HL-60 (cell line): ENCODE data around the gene HOXB8.
A peak's percentile ranks its signal among the peaks of the same experiment; 100 is the strongest.

ENCODE experiments used
- DNase-seq, 2 experiments: peaks; one replicate each; pipeline ENCODE4 v3.0.0-alpha.2; 2010 to 2020; ENCODE audit warnings: low read depth in 1 of 2, low spot score in 1 of 2
- H3K27ac ChIP-seq: fragments of 250-450 bp; sonication (Bioruptor Pico); replicated peaks from 2 replicates; pipeline ENCODE4 v1.5.1; 2020; ENCODE audit warnings: mild to moderate bottlenecking, moderate library complexity
- H3K27me3 ChIP-seq: fragments of 250-450 bp; sonication (Bioruptor Pico); 2 replicates; pipeline ENCODE4 v1.5.1; 2021; ENCODE audit warnings: mild to moderate bottlenecking, moderate library complexity; ENCODE audit not compliant: insufficient read depth, poor library complexity, severe bottlenecking
- H3K4me3 ChIP-seq: replicated peaks from 2 replicates; pipeline ENCODE4 v1.5.1; 2011; ENCODE audit warnings: mild to moderate bottlenecking, control low read depth, low read length; ENCODE audit not compliant: insufficient read depth
- GABPA ChIP-seq: IDR thresholded peaks from 2 replicates; pipeline ENCODE4 v1.6.1; 2012; ENCODE audit warnings: low read depth
- POLR2AphosphoS5 ChIP-seq: IDR thresholded peaks from 2 replicates; pipeline ENCODE4 v1.6.1; 2012; ENCODE audit warnings: low read depth
- SPI1 ChIP-seq: IDR thresholded peaks from 2 replicates; pipeline ENCODE4 v1.6.1; 2012; ENCODE audit warnings: low read depth, mild to moderate bottlenecking, borderline replicate concordance
- TF ChIP-seq, protein P1 (sequence below): IDR thresholded peaks from one replicate; pipeline ENCODE4 v1.5.1; 2011; ENCODE audit warnings: low read length, control low read depth, inconsistent platforms; ENCODE audit not compliant: insufficient read depth
- TF ChIP-seq, protein P2 (sequence below): IDR thresholded peaks from 2 replicates; pipeline ENCODE4 v1.6.1; 2012; ENCODE audit warnings: low read depth; ENCODE audit not compliant: insufficient replicate concordance

HOXB8 gene

GRCh38 chr17:48613862-48614694 is 1.0 kb downstream of the HOXB8 start:
- H3K27ac ChIP-seq: no peak overlapping the region
- H3K27me3 ChIP-seq: peaks cover 86% of the 10 kb centered on the region
- H3K4me3 ChIP-seq: no peak overlapping the region
- no peak for DNase-seq
- no peak for TF ChIP-seq GABPA
- no peak for TF ChIP-seq POLR2AphosphoS5
- TF ChIP-seq, protein P1, sequence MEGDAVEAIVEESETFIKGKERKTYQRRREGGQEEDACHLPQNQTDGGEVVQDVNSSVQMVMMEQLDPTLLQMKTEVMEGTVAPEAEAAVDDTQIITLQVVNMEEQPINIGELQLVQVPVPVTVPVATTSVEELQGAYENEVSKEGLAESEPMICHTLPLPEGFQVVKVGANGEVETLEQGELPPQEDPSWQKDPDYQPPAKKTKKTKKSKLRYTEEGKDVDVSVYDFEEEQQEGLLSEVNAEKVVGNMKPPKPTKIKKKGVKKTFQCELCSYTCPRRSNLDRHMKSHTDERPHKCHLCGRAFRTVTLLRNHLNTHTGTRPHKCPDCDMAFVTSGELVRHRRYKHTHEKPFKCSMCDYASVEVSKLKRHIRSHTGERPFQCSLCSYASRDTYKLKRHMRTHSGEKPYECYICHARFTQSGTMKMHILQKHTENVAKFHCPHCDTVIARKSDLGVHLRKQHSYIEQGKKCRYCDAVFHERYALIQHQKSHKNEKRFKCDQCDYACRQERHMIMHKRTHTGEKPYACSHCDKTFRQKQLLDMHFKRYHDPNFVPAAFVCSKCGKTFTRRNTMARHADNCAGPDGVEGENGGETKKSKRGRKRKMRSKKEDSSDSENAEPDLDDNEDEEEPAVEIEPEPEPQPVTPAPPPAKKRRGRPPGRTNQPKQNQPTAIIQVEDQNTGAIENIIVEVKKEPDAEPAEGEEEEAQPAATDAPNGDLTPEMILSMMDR: no peak
- TF ChIP-seq SPI1: no peak
- TF ChIP-seq, protein P2, sequence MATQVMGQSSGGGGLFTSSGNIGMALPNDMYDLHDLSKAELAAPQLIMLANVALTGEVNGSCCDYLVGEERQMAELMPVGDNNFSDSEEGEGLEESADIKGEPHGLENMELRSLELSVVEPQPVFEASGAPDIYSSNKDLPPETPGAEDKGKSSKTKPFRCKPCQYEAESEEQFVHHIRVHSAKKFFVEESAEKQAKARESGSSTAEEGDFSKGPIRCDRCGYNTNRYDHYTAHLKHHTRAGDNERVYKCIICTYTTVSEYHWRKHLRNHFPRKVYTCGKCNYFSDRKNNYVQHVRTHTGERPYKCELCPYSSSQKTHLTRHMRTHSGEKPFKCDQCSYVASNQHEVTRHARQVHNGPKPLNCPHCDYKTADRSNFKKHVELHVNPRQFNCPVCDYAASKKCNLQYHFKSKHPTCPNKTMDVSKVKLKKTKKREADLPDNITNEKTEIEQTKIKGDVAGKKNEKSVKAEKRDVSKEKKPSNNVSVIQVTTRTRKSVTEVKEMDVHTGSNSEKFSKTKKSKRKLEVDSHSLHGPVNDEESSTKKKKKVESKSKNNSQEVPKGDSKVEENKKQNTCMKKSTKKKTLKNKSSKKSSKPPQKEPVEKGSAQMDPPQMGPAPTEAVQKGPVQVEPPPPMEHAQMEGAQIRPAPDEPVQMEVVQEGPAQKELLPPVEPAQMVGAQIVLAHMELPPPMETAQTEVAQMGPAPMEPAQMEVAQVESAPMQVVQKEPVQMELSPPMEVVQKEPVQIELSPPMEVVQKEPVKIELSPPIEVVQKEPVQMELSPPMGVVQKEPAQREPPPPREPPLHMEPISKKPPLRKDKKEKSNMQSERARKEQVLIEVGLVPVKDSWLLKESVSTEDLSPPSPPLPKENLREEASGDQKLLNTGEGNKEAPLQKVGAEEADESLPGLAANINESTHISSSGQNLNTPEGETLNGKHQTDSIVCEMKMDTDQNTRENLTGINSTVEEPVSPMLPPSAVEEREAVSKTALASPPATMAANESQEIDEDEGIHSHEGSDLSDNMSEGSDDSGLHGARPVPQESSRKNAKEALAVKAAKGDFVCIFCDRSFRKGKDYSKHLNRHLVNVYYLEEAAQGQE: no peak

DNA sequence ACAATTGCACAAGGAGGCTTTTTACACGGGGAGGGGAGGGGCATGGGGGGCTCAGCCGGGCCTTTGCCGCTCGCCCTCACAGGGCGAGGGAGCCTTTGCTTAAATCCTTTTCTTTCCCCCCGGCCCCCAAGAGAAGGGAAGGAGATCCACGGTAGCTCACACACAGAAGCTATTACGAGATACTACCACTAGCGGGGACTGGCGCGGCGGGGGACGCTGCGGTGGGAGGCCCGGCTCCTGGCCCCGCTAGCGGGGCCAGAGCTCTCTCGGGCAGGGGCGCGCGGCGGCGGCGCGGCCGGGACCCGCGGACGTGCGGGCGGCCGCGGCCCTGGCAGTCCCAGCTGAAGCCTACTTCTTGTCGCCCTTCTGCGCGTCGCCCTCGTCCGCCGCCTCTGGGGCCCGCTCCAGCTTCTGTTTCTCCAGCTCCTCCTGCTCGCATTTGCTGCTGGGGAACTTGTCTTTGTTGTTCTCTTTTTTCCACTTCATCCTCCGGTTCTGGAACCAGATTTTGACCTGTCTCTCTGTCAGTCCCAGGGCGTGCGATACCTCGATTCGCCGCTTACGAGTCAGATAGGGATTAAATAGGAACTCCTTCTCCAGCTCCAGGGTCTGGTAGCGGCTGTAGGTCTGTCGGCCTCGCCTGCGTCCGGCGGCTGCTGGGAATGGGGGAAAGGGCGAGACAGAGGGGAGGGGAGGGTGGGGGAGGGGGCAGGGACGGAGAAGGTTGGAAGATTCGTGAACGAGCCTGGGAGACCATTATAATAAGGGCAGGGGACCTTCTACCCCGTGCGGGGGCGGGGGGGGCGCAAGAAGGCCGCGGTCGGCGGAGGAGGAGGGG is 2.0 kb downstream of the HOXB8 start:
- peaks cover 82% of the 10 kb centered on the region for H3K27me3 ChIP-seq
- no peak for TF ChIP-seq POLR2AphosphoS5
- no peak for TF ChIP-seq GABPA
- TF ChIP-seq, protein P1: no peak
- no peak for TF ChIP-seq SPI1
- TF ChIP-seq, protein P2: no peak
- no peak overlapping the region for H3K27ac ChIP-seq
- no peak overlapping the region for H3K4me3 ChIP-seq
- DNase-seq: peak in 1 of 2 experiments; percentile 24

- Histone ChIP-seq H3K27ac (no peak overlapping the region), H3K4me3 (no peak overlapping the region), H3K27me3 (peaks cover 76% of the 10 kb centered on the region)
- no peak for DNase-seq
- TF ChIP-seq POLR2AphosphoS5: no peak
- TF ChIP-seq, protein P1: no peak
- TF ChIP-seq, protein P2: no peak
- no peak for TF ChIP-seq SPI1
- TF ChIP-seq GABPA: no peak
These were observed 2.6 kb downstream of the HOXB8 start for GRCh38 chr17:48612456-48612853.
